Endodermal cell (in vitro differentiated cells): Measurements from ENCODE around the gene ACSL5. TPM values are rescaled to one million over a fixed set of nuclear protein-coding genes. Genes with fewer than 3 reads are reported as not detected.
A peak's percentile ranks its signal among the peaks of the same experiment; 100 is the strongest.

Experiments
- DNase-seq: peaks from one replicate; pipeline ENCODE4 v3.0.0-alpha.2; 2017
- H3K27ac ChIP-seq: 2 replicates; pipeline ENCODE4 v1.5.1; 2013; ENCODE audit warnings: mild to moderate bottlenecking, low read depth, low read length, moderate library complexity
- H3K27me3 ChIP-seq: 2 replicates; pipeline ENCODE4 v1.6.1; 2013; ENCODE audit warnings: mild to moderate bottlenecking, low read length, moderate library complexity; ENCODE audit not compliant: insufficient read depth, control insufficient read depth, poor library complexity, severe bottlenecking
- H3K36me3 ChIP-seq: 2 replicates; pipeline ENCODE4 v1.7.0; 2013; ENCODE audit warnings: mild to moderate bottlenecking, low read length, moderate library complexity; ENCODE audit not compliant: control insufficient read depth, insufficient read depth
- H3K4me1 ChIP-seq: one replicate; pipeline ENCODE4 v1.7.0; 2013; ENCODE audit warnings: low read length; ENCODE audit not compliant: control insufficient read depth, insufficient read depth
- H3K4me3 ChIP-seq: 2 replicates; pipeline ENCODE4 v1.5.1; 2013; ENCODE audit warnings: mild to moderate bottlenecking, low read length, moderate library complexity
- H3K9ac ChIP-seq: 2 replicates; pipeline ENCODE4 v1.6.1; 2013; ENCODE audit warnings: mild to moderate bottlenecking, low read length, moderate library complexity; ENCODE audit not compliant: poor library complexity, severe bottlenecking; ENCODE audit errors: extremely low read depth
- H3K9me3 ChIP-seq: 2 replicates; pipeline ENCODE4 v1.6.1; 2013; ENCODE audit warnings: mild to moderate bottlenecking, low read length, moderate library complexity; ENCODE audit not compliant: control insufficient read depth
- H3K27ac Mint-ChIP-seq: 2 replicates; pipeline ENCODE4 v1.8.0; 2020; ENCODE audit warnings: mixed read lengths
- H3K27me3 Mint-ChIP-seq: 2 replicates; pipeline ENCODE4 v1.8.0; 2021; ENCODE audit warnings: mild to moderate bottlenecking, mixed read lengths; ENCODE audit not compliant: insufficient read depth
- H3K36me3 Mint-ChIP-seq: 2 replicates; pipeline ENCODE4 v1.8.0; 2020; ENCODE audit warnings: low read depth, mixed read lengths
- H3K4me1 Mint-ChIP-seq: 2 replicates; pipeline ENCODE4 v1.8.0; 2020; ENCODE audit warnings: mixed read lengths
- H3K4me3 Mint-ChIP-seq: 2 replicates; pipeline ENCODE4 v1.8.0; 2020; ENCODE audit warnings: mild to moderate bottlenecking, moderate library complexity, mixed read lengths
- H3K9me3 Mint-ChIP-seq: 2 replicates; pipeline ENCODE4 v1.8.0; 2020; ENCODE audit warnings: mild to moderate bottlenecking, mixed read lengths
- WGBS, 2 experiments: methylation state at CpG; one replicate each; pipeline versions ENCODE4 v1.1.5 to v1.1.7; 2013; ENCODE audit warnings: missing lambda C conversion rate in 2 of 2, mixed read lengths in 1 of 2; ENCODE audit not compliant: insufficient coverage in 1 of 2, insufficient read length in 1 of 2; 5-methylcytosine and 5-hydroxymethylcytosine counted together
- total RNA-seq, 2 donors: library from RNA; stranded (reverse); fragmentation: NEBNext Ultra II Directional in 1 of 2; extraction: Animal tissue kit (Norgen Biotek cat#: 25700) in 1 of 2; gene quantifications; 2 replicates in 1 of 2; 3 replicates in 1 of 2; pipeline ENCODE4 v1.2.1, GENCODE V29; 2021
- TF ChIP-seq, protein P1 (sequence below): fragments of 200-600 bp; sonication (generic); conservative IDR thresholded peaks from 2 replicates; pipeline ENCODE4 v1.5.0; 2021; ENCODE audit warnings: antibody characterized with exemption, mild to moderate bottlenecking

ACSL5 gene
- total RNA-seq, 2 donors from 2014 or later: not detected

DNA sequence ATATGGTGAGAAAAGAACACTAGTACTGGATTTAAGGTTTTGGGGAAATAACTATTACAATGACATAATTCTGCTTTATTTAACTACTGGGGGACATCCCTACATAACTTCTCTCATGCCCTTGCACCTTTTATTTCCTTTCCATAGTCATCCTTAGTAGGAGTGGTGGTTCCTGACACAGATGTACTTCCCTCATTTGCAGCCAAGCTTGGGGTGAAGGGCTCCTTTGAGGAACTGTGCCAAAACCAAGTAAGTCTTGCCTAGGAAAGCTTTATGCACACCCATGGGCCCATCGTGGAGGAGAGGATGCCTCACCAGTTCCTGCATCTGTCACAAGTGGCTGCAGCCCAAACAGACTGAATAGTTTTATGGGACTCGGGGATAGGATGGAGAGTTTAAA, 52.2 kb downstream of the ACSL5 start:
- no peaks in the 10 kb centered on the region for H3K9me3 Mint-ChIP-seq
- H3K27ac ChIP-seq: no peak overlapping the region
- H3K9me3 ChIP-seq: no peaks in the 10 kb centered on the region
- no peaks in the 10 kb centered on the region for H3K27me3 Mint-ChIP-seq
- 60 to 91% methylated on average over 1 of the region's 2 CpGs for WGBS, 2 experiments
- H3K4me3 Mint-ChIP-seq: no peak overlapping the region
- TF ChIP-seq, protein P1, sequence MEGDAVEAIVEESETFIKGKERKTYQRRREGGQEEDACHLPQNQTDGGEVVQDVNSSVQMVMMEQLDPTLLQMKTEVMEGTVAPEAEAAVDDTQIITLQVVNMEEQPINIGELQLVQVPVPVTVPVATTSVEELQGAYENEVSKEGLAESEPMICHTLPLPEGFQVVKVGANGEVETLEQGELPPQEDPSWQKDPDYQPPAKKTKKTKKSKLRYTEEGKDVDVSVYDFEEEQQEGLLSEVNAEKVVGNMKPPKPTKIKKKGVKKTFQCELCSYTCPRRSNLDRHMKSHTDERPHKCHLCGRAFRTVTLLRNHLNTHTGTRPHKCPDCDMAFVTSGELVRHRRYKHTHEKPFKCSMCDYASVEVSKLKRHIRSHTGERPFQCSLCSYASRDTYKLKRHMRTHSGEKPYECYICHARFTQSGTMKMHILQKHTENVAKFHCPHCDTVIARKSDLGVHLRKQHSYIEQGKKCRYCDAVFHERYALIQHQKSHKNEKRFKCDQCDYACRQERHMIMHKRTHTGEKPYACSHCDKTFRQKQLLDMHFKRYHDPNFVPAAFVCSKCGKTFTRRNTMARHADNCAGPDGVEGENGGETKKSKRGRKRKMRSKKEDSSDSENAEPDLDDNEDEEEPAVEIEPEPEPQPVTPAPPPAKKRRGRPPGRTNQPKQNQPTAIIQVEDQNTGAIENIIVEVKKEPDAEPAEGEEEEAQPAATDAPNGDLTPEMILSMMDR: no peak
- H3K36me3 ChIP-seq: peaks cover 12% of the 10 kb centered on the region
- no peaks in the 10 kb centered on the region for H3K27me3 ChIP-seq
- H3K4me3 ChIP-seq: no peak overlapping the region
- no peak overlapping the region for H3K9ac ChIP-seq
- no peak overlapping the region for H3K27ac Mint-ChIP-seq
- peaks cover 6% of the 10 kb centered on the region for H3K4me1 ChIP-seq
- DNase-seq: no peak
- peaks cover 13% of the 10 kb centered on the region for H3K4me1 Mint-ChIP-seq
- H3K36me3 Mint-ChIP-seq: peaks cover 9% of the 10 kb centered on the region

DNA sequence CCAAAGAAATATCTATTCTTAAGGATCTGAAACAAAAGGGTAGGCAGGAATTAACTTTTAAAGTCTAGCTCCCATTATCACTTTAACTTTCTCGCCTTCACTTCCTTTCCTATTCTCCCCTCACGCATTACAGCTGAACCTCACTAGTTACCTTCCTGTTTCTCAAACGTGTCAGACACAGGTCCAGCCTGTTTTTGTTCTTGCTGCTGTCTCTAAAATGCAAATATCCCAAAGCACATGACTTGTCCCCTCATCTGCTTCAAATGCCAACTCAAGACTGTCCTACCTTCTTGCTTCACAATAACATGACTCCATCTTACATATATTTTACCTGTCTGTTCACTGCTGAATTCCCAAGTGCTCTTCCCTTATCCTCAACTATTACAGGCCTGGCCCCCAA, 55.2 kb downstream of the ACSL5 start:
- Histone ChIP-seq H3K4me3 (no peak overlapping the region), H3K4me1 (peaks cover 6% of the 10 kb centered on the region), H3K27ac (peak overlapping the region; percentile 21), H3K9ac (no peak overlapping the region), H3K36me3 (peaks cover 40% of the 10 kb centered on the region), H3K9me3 (no peaks in the 10 kb centered on the region), H3K27me3 (no peaks in the 10 kb centered on the region)
- H3K27ac Mint-ChIP-seq: no peak overlapping the region
- 77 to 80% methylated on average over 3 of the region's 3 CpGs for WGBS, 2 experiments
- peaks cover 13% of the 10 kb centered on the region for H3K4me1 Mint-ChIP-seq
- no peak for DNase-seq
- TF ChIP-seq, protein P1: no peak
- no peak overlapping the region for H3K4me3 Mint-ChIP-seq
- peaks cover 25% of the 10 kb centered on the region for H3K36me3 Mint-ChIP-seq
- H3K27me3 Mint-ChIP-seq: no peaks in the 10 kb centered on the region
- no peaks in the 10 kb centered on the region for H3K9me3 Mint-ChIP-seq

GRCh38 chr10:112429654-112430230, 55.8 kb downstream of the ACSL5 start:
- Histone ChIP-seq H3K4me3 (no peak overlapping the region), H3K27ac (peak overlapping the region; percentile 21)
- TF ChIP-seq, protein P1: no peak

More at GRCh38 chr10:112429654-112430230, 55.8 kb downstream of the ACSL5 start:
- Mint-ChIP-seq H3K27ac (no peak overlapping the region), H3K4me1 (peaks cover 13% of the 10 kb centered on the region), H3K4me3 (no peak overlapping the region), H3K36me3 (peaks cover 25% of the 10 kb centered on the region), H3K9me3 (no peaks in the 10 kb centered on the region), H3K27me3 (no peaks in the 10 kb centered on the region)
- 93 to 94% methylated on average over 2 to 12 of the region's 15 CpGs for WGBS, 2 experiments
- no peaks in the 10 kb centered on the region for H3K27me3 ChIP-seq
- DNase-seq: no peak
- peaks cover 45% of the 10 kb centered on the region for H3K36me3 ChIP-seq
- peaks cover 6% of the 10 kb centered on the region for H3K4me1 ChIP-seq
- no peak overlapping the region for H3K9ac ChIP-seq
- H3K9me3 ChIP-seq: no peaks in the 10 kb centered on the region
